GM12891 (cell line): ENCODE results near the gene WDR20.

Experiments
- POLR2A ChIP-seq: IDR thresholded peaks from 2 replicates; pipeline ENCODE4 v1.6.1; 2011; ENCODE audit warnings: low read depth, low read length, control low read depth
- POLR2AphosphoS5 ChIP-seq: IDR thresholded peaks from 2 replicates; pipeline ENCODE4 v1.6.1; 2011; ENCODE audit warnings: low read depth, low read length, control low read depth

DNA sequence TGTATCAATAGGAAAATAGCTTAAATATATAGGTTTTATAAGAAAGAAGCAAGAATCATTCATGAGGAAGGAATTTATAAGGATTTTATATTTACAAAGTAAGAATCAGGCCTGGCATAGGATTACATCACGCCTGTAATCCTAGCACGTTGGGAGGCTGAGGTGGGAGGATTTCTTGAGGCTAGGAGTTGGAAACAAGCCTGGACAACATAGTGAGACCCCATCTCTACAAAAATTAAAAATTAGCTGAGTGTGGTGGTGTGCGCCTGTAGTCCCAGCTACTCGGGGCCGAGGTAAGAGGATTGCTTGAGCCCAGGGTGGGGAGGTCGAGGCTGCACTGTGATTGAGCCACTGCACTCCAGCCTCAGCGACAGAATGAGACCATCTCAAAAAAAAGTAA is 10.4 kb downstream of the WDR20 start:
- TF ChIP-seq POLR2A (no peak), POLR2AphosphoS5 (no peak)
